ENCODE results near the gene ENTPD7. TPM values are rescaled to one million over a fixed set of nuclear protein-coding genes. Genes with fewer than 3 reads are reported as not detected.

ENTPD7 gene
- total and polyA plus RNA-seq, 2 of the 8 experiments (the other 6 are each of a cell fraction or from before 2014, with no cell fraction given) = 5.0 to 15.6 TPM

- Histone ChIP-seq H2BK20ac (ENCODE audit: low read length) (no peak overlapping the region), H2BK120ac (replicated peaks; ENCODE audit: low read depth, low read length) (no peak overlapping the region), H3K4me1 (replicated peaks in 1 of 4; ENCODE audit: control insufficient read depth in 3 of 4, insufficient read depth in 4 of 4, low read length in 3 of 4) (no peaks in the 10 kb centered on the region), H3K9me3 (ENCODE audit: insufficient read depth in 2 of 2, low read depth in 1 of 2, low read length in 1 of 2) (no peaks in the 10 kb centered on the region), H4K20me1 (replicated peaks in 1 of 2; ENCODE audit: control insufficient read depth in 1 of 2, insufficient read depth in 2 of 2, low read length in 2 of 2) (peaks cover 0 to 2% of the 10 kb centered on the region in 2 experiments), H3K4me3 (ENCODE audit: extremely low read depth in 1 of 4, insufficient read depth in 2 of 4, low read depth in 3 of 4, low read length in 4 of 4) (no peak overlapping the region), H2BK12ac (ENCODE audit: low read depth, low read length) (no peak overlapping the region), H3K14ac (ENCODE audit: insufficient read length) (no peak overlapping the region), H3K23me2 (ENCODE audit: low read depth, low read length) (no peaks in the 10 kb centered on the region), H3K18ac (ENCODE audit: extremely low read depth, low read length) (no peak overlapping the region), H2BK15ac (ENCODE audit: low read length) (no peak overlapping the region), H3K4me2 (ENCODE audit: insufficient read depth in 1 of 2, low read depth in 2 of 2, low read length in 2 of 2) (no peak overlapping the region), H2AK5ac (ENCODE audit: low read depth, low read length) (no peak overlapping the region), H3K36me3 (ENCODE audit: control insufficient read depth in 2 of 4, insufficient read depth in 4 of 4, low read length in 3 of 4) (peaks cover 0 to 4% (median 2%) of the 10 kb centered on the region in 4 experiments; a peak in 4 of 8 replicates), H3K56ac (replicated peaks; ENCODE audit: insufficient read length, low read depth, low read length) (no peak overlapping the region), H3K79me1 (ENCODE audit: low read depth, low read length) (no peaks in the 10 kb centered on the region), H4K5ac (ENCODE audit: insufficient read length, low read depth, low read length) (no peak overlapping the region), H4K8ac (ENCODE audit: extremely low read depth, insufficient read depth, low read length) (no peak overlapping the region), H3K9ac (replicated peaks in 1 of 4; ENCODE audit: extremely low read depth in 1 of 4, low read depth in 3 of 4, low read length in 3 of 4) (no peak overlapping the region), H4K91ac (replicated peaks; ENCODE audit: insufficient read length, low read length) (no peak overlapping the region), H3K4ac (replicated peaks; ENCODE audit: insufficient read length, low read depth, low read length) (no peak overlapping the region), H3K79me2 (ENCODE audit: control insufficient read depth in 1 of 2, insufficient read depth in 2 of 2, low read length in 2 of 2) (no peaks in the 10 kb centered on the region), H3K27me3 (replicated peaks in 1 of 4; ENCODE audit: control insufficient read depth in 3 of 4, extremely low read depth in 1 of 4, insufficient read depth in 3 of 4, low read length in 3 of 4) (no peaks in the 10 kb centered on the region), H3K27ac (ENCODE audit: low read depth, low read length) (no peak overlapping the region), H2AFZ (ENCODE audit: low read length) (no peak overlapping the region), H3K23ac (ENCODE audit: insufficient read length) (no peak overlapping the region), H2BK5ac (ENCODE audit: low read depth, low read length) (no peak overlapping the region)
- ChIA-PET POLR2A (ENCODE audit: partially characterized antibody) (no interaction called here), CTCF (ENCODE audit: partially characterized antibody) (no interaction called here)
- WGBS, 2 experiments (ENCODE audit: extremely low coverage in 1 of 2, insufficient coverage in 1 of 2, insufficient read length in 1 of 2, insufficient replicate concordance in 2 of 2, low coverage in 1 of 2, low lambda C conversion rate in 2 of 2, missing lambda C conversion rate in 1 of 2) = 95% methylated on average over 1 of the region's 1 CpG; no CpG with 5 or more reads in 1 of the 2 experiments
- DNase-seq (ENCODE audit: low read depth in 1 of 2, low spot score in 2 of 2) = no peak
- FAIRE-seq = no peak
- no peak for TF ChIP-seq SIRT6 (IDR thresholded peaks at IDR 0.05; ENCODE audit: low read length)
- TF ChIP-seq KDM4A (IDR thresholded peaks at IDR 0.05; ENCODE audit: low read depth, low read length, severe bottlenecking) = no peak
- TF ChIP-seq RAD21 (IDR thresholded peaks at IDR 0.05 in 1 of 2, conservative IDR thresholded peaks at IDR 0.05 in 1 of 2; ENCODE audit: low read depth in 2 of 2, low read length in 2 of 2) = no peak
- no peak for TF ChIP-seq NRF1 (IDR thresholded peaks at IDR 0.05; ENCODE audit: low read depth, low read length)
- TF ChIP-seq CREB1 (IDR thresholded peaks at IDR 0.05) = no peak
- TF ChIP-seq CHD1 (IDR thresholded peaks at IDR 0.05; ENCODE audit: low read depth, low read length) = no peak
- no peak for TF ChIP-seq GABPA (IDR thresholded peaks at IDR 0.05; ENCODE audit: borderline replicate concordance, insufficient read depth, low read length)
- TF ChIP-seq GTF2F1 (IDR thresholded peaks at IDR 0.05; ENCODE audit: borderline replicate concordance, low read depth, low read length) = no peak
- TF ChIP-seq TCF12 (IDR thresholded peaks at IDR 0.05; ENCODE audit: low read depth, low read length) = no peak
- no peak for TF ChIP-seq MAFK (IDR thresholded peaks at IDR 0.05; ENCODE audit: low read depth, low read length)
- TF ChIP-seq TEAD4 (IDR thresholded peaks at IDR 0.05; ENCODE audit: low read depth, low read length) = no peak
- no peak for TF ChIP-seq ZNF274 (IDR thresholded peaks at IDR 0.05; ENCODE audit: borderline replicate concordance, extremely low read depth, low read length)
- TF ChIP-seq KDM1A (IDR thresholded peaks at IDR 0.05; ENCODE audit: borderline replicate concordance, low read length) = no peak
- no peak for TF ChIP-seq SP4 (IDR thresholded peaks at IDR 0.05; ENCODE audit: low read length)
- TF ChIP-seq CEBPB (IDR thresholded peaks at IDR 0.05; ENCODE audit: low read depth, low read length) = no peak
- no peak for TF ChIP-seq PHF8 (conservative IDR thresholded peaks at IDR 0.05; ENCODE audit: low read depth, low read length)
Measured at GRCh38 chr10:99674762-99675161, 15.5 kb downstream of the ENTPD7 start.
